CD4-positive, alpha-beta T cell treated with Interleukin-17A for 4 hours (primary cell): Measurements from ENCODE around the gene TNFRSF6B.
"Not testable (repeated sequence)": the region's sequence is repeated elsewhere in the genome, so short reads cannot be mapped to it uniquely, and the experiment has no call there.

ENCODE experiments used
- DNase-seq: peaks from one replicate; pipeline ENCODE4 v3.0.0-alpha.2; 2020; ENCODE audit warnings: mixed read lengths

TNFRSF6B gene

DNA sequence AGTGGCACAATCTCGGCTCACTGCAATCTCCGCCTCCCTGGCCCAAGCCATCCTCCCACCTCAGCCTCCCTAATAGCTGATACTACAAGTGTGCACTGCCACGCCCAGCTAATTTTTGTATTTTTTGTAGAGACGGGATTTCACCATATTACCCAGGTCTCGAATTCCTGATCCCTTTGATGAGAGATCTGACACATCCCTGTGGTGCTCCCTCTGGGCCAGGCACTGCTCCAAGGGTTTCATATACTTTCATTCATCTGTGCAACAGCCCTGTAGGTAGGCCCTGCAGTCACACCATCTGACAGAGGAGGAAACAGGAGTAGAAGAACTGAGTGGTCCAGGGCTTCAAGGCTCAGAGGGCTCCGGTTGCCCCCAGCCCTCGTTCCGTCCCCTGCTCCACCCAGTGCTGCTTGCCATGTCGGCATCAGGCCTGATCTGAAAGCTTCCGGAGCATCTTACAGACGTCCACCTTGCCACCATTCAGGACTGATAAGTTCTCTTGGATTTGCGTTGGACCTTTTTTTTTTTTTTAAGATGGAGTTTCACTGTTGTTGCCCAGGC, 14.7 kb downstream of the TNFRSF6B start:
- DNase-seq, result no peak

DNA sequence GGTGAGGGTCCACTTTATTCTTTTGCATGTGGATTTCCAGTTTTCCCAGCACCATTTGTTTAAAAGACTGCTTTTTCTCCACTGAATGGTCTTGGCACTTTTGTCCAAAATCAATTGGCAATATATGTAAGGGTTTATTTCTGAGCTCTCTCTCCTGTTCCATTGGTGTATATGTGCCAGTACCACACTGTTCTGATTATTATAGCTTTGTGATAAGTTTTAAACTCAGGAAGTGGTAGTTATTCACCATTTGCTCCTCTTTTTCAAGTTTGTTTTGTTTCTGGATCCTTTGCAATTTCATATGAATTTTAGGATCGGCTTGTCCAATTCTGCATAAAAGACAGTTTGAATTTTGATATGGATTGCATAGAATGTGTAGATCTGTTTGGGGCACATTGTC, 15.7 kb downstream of the TNFRSF6B start:
- no peak for DNase-seq

DNA sequence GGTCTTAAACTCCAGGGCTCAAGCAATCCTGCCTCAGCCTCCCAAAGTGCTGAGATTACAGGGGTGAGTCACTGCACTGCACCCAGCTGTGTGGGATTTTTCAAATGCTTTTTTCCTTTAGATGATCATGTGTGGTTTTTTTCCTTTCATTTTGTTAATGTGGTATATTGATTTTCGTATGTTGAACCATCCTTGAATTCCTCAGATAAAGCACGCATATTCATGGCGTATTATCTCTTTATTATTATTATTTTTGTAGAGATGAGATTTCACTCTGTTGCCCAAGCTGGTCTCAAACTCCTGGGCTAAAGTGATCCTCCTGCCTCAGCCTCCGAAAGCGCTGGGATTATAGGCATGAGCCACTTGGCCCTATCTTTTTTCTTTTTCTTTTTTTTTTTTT, 18.4 kb downstream of the TNFRSF6B start:
- no peak for DNase-seq

DNA sequence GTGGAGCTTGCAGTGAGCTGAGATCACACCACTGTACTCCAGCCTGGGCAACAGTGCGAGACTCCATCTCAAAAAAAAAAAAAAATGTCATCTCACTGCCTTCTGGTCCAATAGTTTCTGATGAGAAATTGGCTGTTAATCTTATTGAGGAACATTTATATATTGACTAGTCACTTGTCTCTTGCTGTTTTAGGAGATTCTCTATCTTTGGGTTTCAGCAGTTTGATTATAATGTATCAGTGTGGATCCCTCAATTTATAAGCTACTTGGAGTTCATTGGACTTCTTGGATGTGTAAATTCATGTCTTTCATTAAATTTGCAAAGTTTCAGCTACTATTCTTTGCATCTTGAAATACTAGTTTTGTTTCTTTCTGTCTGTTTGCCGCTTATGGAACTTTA, 22.5 kb downstream of the TNFRSF6B start:
- no peak for DNase-seq

DNA sequence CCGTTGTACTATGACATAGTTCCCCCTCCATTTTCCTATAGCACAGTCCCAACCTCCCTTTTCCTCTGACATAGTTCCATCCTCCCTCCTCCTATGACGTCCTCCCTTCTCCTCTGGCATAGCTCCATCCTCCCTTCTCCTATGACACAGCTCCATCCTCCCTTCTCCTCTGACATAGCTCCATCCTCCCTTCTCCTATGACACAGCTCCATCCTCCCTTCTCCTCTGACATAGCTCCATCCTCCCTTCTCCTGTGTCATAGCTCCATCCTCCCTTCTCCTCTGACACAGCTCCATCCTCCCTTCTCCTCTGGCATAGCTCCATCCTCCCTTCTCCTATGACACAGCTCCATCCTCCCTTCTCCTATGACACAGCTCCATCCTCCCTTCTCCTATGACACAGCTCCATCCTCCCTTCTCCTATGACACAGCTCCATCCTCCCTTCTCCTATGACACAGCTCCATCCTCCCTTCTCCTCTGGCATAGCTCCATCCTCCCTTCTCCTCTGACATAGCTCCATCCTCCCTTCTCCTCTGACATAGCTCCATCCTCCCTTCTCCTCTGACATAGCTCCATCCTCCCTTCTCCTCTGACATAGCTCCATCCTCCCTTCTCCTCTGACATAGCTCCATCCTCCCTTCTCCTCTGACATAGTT, 26.6 kb downstream of the TNFRSF6B start:
- DNase-seq, result not testable (repeated sequence)

DNA sequence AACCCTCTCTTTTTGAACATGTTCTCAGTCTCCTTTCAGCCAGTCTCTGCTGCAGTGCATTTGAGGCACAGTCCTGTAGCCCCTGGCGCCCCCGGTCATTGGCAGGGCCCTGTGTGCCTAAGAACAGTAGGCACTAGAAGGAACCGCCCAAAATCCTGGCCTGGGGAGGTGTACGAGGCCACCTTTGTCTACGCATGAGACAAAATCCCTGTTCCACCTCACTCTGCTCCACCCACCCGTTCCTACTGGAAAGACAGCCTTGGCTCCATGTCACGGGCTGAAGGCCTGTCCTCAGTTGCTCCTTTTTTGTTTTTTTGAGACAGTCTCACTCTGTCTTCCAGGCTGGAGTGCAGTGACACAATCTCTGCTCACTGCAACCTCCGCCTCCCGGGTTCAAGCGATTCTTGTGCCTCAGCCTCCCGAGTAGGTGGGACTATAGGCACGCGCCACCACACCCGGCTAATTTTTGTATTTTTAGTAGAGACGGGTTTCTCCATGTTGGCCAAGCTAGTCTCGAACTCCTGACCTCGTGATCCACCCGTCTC, 33.8 kb downstream of the TNFRSF6B start:
- peak; percentile 4 for DNase-seq

DNA sequence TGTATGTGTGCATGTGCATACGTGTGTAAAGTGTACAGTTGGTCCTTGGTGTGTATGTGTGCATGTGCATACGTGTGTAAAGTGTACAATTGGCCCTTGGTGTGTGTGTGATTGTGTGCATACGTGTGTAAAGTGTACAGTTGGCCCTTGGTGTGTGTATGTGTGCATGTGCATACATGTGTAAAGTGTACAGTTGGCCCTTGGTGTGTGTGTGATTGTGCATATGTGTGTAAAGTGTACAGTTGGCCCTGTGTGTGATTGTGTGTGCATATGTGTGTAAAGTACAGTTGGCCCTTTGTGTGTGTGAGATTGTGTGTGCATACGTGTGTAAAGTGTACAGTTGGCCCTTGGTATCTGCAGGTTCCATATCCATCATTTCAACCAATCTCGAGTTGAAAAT, 35.0 kb downstream of the TNFRSF6B start:
- no peak for DNase-seq

DNA sequence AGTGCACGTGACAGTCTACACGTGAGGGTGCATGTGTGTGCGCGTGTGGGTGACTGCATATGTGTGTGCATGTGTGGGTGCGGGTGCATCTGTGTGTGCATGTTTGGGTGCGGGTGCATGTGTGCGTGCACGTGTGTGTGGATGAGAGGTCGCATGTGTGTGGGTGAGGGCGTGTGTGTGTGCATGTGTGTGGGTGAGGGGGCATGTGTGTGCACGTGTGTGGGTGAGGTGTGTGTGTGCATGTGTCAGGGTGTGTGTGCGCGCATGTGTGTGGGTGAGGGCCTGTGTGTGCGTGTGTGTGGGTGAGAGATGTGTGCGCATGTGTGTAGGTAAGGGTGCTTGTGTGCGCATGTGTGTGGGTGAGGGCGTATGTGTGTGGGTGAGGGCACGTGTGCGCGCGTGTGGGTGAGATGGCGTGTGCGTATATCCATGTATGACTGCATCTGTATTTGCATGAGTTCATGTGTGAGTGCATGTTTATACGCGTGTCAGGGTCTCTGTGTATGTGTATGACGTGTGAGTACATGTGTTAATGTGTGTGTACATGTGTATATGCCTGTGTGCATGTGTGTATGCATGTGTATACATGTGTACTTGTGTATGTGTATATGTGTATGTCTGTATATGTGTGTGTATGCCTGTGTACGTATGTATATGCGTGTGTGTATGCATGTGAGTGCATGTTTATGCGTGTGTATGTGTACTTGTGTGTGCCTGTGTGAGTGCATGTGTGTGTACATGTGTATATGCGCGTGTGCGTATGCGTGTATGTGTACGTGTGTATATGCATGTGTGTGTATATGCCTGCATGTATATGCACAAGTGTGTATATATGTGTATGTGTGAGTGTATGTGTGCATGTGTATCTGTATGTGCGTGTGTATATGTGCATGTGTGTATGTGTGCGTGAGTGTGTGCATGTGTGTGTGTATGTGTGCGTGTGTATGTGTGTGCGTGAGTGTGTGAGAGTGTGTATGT, 36.0 kb downstream of the TNFRSF6B start:
- no peak for DNase-seq

DNA sequence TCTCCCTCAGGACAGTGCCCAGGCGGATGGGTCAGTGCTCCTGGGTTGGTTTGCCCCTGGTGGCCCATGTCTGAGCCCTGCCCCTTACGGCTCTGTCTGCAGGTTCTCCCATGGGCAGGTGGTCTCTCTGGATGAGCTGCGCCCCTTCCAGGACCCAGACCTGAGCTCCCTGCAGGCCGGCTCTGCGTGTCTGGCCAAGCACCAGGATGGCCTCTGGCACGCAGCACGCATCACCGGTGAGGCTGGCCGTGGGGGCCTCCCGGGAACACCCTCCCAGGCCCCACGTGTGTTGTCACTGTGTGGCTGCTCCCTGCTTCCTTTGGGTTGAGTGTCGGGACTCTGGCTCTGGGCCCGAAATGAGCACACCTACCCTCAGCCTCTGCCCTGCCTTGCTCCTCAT, 36.7 kb downstream of the TNFRSF6B start:
- no peak for DNase-seq

DNA sequence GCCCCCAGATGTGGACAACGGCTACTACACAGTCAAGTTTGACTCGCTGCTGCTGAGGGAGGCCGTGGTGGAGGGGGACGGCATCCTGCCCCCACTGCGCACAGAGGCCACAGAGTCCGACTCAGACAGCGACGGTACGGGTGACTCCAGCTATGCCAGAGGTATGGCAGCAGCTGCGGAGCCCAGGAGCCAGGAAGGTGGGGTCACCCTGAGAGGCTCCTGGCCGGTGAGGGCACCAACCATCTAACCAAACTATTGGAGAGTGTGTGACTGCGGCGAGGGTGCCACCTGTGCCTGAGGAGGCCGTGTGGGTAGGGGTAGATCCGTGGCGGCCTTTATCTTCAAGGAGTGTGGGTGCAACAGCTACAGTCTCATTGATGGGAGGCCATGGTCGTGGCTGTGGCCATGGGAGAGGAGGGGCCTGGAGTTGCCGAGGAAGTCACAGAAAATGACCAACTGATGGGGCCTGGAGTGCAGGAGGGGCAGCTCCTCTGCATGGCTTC, 37.2 kb downstream of the TNFRSF6B start:
- DNase-seq, result no peak

DNA sequence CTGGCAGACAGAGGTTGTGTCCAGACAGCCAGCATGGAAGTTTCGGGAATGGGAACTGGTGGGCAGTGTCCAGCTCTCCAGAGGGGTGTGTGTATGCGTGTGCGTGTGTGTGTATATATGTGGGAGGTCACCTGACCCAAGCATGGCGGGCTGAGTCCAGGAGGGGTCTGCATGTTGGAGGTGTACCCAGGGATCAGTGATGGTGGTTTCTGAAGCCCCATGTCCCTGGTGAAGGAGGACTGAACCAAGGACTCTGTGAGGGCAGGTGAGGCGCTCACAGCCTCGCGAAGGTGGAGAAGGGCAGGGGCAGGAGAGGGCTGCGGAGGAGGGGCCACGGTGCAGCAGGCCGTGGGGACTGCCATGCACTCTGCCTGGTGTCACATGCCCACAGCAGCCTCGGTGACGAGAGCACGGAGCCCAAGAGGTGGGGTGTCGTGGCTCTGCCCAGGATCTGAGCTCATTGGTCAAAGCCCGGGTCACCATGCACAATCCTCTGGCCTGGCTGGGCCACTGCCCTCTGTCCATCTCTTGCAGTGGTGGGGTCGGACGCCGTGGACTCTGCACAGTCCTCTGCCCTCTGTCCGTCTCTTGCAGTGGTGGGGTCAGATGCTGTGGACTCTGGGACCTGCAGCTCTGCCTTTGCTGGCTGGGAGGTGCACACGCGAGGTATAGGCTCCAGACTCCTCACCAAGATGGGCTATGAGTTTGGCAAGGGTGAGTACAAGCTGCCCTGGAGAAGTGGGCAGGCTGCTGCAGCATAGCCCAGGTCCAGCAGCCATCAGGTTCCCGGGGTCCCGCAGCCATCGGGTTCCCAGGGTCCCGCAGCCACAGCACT, 37.9 kb downstream of the TNFRSF6B start:
- no peak for DNase-seq

DNA sequence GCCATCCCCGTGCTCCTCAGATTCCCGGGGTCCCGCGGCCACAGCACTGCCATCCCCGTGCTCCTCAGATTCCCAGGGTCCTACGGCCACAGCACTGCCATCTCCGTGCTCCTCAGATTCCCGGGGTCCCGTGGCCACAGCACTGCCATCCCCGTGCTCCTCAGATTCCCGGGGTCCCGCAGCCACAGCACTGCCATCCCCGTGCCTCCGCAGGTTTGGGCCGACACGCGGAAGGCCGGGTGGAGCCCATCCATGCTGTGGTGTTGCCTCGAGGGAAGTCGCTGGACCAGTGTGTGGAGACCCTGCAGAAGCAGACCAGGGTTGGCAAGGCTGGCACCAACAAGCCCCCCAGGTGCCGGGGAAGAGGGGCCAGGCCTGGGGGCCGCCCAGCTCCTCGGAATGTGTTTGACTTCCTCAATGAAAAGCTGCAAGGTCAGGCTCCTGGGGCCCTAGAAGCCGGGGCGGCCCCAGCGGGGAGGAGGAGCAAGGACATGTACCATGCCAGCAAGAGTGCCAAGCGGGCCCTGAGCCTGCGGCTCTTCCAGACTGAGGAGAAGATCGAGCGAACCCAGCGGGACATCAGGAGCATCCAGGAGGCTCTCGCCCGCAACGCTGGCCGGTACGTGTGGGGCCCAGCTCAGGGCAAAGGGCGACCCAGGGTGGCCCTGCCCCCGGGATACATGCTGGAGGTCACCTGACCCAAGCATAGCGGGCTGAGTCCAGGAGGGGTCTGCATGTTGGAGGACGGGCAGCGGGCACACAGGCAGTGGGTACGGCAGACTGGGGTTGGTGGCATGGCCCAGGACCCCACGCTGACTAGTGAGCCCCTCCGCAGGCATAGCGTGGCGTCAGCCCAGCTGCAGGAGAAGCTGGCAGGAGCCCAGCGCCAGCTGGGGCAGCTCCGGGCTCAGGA, 38.8 kb downstream of the TNFRSF6B start:
- no peak for DNase-seq

DNA sequence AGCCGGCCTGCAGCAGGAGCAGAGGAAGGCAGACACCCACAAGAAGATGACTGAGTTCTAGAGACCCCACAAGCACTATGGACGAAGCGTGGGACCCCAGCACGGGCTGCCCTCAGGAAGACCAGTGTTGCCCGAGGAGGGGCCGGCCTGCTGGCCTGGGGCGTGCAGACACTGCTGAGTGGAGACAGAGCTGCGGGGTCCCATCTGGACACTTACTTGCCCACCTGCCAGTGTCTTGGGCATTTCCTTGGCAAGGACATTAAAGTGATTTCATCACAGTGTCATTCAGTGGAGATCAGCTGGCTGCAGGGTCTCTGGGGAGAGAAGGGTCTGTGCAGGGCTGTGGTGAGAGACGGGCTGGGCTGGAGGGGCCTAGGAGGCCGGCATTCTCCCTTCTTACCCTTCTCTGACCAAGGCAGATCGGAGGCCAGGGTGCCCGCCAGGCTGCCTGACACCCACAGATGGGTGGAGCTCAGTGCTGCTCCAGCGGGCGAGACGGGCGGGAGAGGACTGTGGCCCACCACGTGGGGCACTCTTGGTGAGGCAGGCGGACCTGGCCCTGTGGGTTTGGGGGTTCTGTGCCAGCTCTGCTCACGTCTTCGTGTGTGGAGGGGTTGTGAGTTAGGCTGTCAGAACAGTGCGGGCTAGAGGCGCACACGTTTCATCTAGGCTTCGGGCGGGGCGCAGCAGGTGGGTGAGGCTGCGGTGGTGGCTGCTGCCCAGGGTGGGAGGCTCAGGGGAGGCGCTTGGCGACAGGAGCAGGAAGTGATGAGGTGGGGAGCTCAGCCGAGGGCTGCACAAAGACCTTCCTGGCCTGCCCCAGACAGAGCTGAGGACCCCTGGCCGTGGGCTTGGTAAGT, 39.6 kb downstream of the TNFRSF6B start, which contains the start of gene LIME1:
TSS of gene LIME1 (plus strand) at position 806 of the 860 bp plus-strand sequence. CDS start 886 bp downstream, outside the sequence.
- peak; percentile 88 for DNase-seq

DNA sequence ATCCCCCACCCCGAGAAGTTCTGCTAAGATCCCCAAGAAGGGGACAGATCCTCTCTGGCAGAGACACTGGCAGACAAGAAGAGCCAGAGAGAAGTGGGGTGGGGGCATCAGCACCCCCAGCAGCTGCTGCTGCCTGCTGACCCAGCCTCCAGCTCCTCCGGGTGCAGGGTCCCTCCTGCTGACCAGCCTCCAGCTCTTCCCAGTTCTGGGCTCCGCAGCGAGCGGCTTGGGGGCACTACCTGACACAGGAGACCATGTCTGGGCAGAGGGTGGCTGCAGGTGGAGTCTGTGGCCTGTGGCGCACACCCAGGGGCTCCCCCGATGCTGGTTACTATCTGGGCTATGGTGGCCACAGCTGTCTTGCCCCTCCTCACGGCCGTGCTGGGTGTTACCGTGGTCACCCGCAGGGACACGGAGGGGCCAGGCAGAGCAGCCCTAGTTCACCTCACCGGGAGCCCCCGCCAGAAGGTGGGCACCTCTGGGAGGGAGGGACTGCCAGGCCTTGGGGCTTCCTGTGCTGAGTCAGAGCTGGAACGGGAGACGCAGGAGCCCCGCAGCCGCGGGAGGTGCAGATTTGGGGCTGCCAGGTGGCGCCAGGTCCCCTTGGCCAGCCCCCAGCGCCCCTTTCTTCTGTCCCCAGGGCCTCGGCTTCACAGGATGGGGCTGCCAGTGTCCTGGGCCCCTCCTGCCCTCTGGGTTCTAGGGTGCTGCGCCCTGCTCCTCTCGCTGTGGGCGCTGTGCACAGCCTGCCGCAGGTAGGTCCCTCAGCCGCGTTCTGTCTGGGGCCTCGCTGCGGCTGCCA, 40.6 kb downstream of the TNFRSF6B start:
- DNase-seq, result peak; percentile 77

DNA sequence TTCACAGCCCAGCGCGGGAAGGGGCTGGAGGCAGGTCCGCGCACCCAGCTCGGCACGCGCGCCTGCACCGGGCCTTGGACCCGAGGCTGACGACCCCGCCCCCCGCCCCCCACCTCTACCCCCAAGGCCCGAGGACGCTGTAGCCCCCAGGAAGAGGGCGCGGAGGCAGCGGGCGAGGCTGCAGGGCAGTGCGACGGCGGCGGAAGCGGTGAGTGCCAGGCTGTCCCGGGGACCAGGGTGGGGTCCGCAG, 41.2 kb downstream of the TNFRSF6B start:
- DNase-seq, result no peak

DNA sequence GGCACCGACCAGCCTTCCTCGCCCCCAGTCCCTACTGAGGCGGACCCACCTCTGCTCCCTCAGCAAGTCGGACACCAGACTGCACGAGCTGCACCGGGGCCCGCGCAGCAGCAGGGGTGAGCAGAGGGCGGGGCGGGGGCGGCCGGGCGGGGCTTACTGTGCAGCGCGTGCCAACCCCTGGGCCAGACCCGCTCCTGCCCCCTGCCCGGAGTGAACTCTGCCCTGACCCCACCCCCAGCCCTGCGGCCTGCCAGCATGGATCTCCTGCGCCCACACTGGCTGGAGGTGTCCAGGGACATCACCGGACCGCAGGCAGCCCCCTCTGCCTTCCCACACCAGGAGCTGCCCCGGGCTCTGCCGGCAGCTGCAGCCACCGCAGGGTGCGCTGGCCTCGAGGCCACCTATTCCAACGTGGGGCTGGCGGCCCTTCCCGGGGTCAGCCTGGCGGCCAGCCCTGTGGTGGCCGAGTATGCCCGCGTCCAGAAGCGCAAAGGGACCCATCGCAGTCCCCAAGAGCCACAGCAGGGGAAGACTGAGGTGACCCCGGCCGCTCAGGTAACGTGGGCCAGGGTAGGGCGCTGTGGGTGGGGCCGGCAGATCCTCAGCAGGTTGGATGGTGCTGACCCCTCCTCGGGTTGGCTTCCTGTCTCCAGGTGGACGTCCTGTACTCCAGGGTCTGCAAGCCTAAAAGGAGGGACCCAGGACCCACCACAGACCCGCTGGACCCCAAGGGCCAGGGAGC, 41.7 kb downstream of the TNFRSF6B start:
- DNase-seq, result peak; percentile 73

DNA sequence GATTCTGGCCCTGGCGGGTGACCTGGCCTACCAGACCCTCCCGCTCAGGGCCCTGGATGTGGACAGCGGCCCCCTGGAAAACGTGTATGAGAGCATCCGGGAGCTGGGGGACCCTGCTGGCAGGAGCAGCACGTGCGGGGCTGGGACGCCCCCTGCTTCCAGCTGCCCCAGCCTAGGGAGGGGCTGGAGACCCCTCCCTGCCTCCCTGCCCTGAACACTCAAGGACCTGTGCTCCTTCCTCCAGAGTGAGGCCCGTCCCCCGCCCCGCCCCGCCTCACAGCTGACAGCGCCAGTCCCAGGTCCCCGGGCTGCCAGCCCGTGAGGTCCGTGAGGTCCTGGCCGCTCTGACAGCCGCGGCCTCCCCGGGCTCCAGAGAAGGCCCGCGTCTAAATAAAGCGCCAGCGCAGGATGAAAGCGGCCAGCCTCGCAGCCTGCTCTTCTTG, 42.3 kb downstream of the TNFRSF6B start:
- DNase-seq, result peak; percentile 50
